K562 (cell line): ENCODE results near the gene ACBD6. TPM values are rescaled to one million over a fixed set of nuclear protein-coding genes. Genes with fewer than 3 reads are reported as not detected.

Experiments
- ATAC-seq: fragments of 200-7000 bp; cut with Tn5 transposase; 3 replicates; pipeline ENCODE4 v1.9.1; 2020; ENCODE audit warnings: moderate library complexity
- BruUV-seq: library from RNA; stranded (reverse); fragments of 400-500 nt; replicated peaks from 2 replicates; lab custom pipeline; 2021; lab: Mats Ljungman, UMichigan
- CTCF ChIA-PET: fragments of 300-600 bp; formaldehyde crosslinking; extraction: SDS; loops from one replicate; lab custom pipeline; 2021; ENCODE audit warnings: low intra/inter-chr PET ratio; lab: Yijun Ruan, JAX
- POLR2A ChIA-PET: fragments of 300-600, 350-650 bp; sonication (Branson Sonifier 250); formaldehyde crosslinking; extraction: SDS; loops from one replicate; lab custom pipeline; 2021; ENCODE audit warnings: antibody characterized with exemption, inconsistent platforms; lab: Yijun Ruan, JAX
- DNase-seq, 4 experiments: peaks; one replicate each; pipeline versions ENCODE4 v3.0.0 to v3.0.0-alpha.2; 2011 to 2018; ENCODE audit warnings: low spot score in 3 of 4, mixed read lengths in 3 of 4; ENCODE audit errors: extremely low read depth in 1 of 4
- FAIRE-seq: peaks from 2 replicates; lab custom pipeline; 2011; peaks lifted over from hg19 to GRCh38; lab: Jason Lieb, UNC
- H2AFZ ChIP-seq: 2 replicates; pipeline ENCODE4 v1.6.0; 2011; ENCODE audit warnings: low read depth, low read length, control low read depth, inconsistent platforms
- H3K27ac ChIP-seq: fragments of 200-600 bp; 3 replicates; pipeline ENCODE4 v1.8.0; 2011; ENCODE audit warnings: low read depth, mild to moderate bottlenecking, control low read depth, inconsistent platforms, low read length, moderate library complexity, mixed read lengths; ENCODE audit errors: extremely low read depth
- H3K27me3 ChIP-seq, 2 experiments: fragments of 300-600 bp in 1 of 2; 2 replicates in 1 of 2; 3 replicates in 1 of 2; pipeline versions ENCODE4 v1.6.0 to v1.8.0; 2011; ENCODE audit warnings: inconsistent platforms in 2 of 2, low read length in 2 of 2, mild to moderate bottlenecking in 1 of 2, mixed read lengths in 1 of 2, moderate library complexity in 1 of 2; ENCODE audit not compliant: control insufficient read depth in 2 of 2, insufficient read depth in 2 of 2
- H3K36me3 ChIP-seq: fragments of 300-600 bp; 3 replicates; pipeline ENCODE4 v1.8.0; 2011; ENCODE audit warnings: mild to moderate bottlenecking, low read length, inconsistent platforms; ENCODE audit not compliant: control insufficient read depth, insufficient read depth
- H3K4me1 ChIP-seq, 2 experiments: fragments of 200-600 bp in 1 of 2; replicated peaks in 1 of 2; 2 replicates in 1 of 2; 3 replicates in 1 of 2; pipeline versions ENCODE4 v1.5.1 to v1.8.0; 2011; ENCODE audit warnings: inconsistent platforms in 2 of 2, low read length in 2 of 2, mild to moderate bottlenecking in 1 of 2, mixed read lengths in 1 of 2, moderate library complexity in 1 of 2; ENCODE audit not compliant: control insufficient read depth in 2 of 2, insufficient read depth in 2 of 2
- H3K4me2 ChIP-seq: 2 replicates; pipeline ENCODE4 v1.6.1; 2011; ENCODE audit warnings: low read length, control low read depth, inconsistent platforms, mixed read lengths; ENCODE audit not compliant: insufficient read depth
- H3K4me3 ChIP-seq: fragments of 200-600 bp; sonication (generic), shearing (Covaris generic); 2 replicates; pipeline ENCODE4 v1.5.1; 2016; ENCODE audit warnings: control low read depth, inconsistent platforms
- H3K79me2 ChIP-seq: fragments of 200-600 bp; 3 replicates; pipeline ENCODE4 v1.8.0; 2011; ENCODE audit warnings: low read length, inconsistent platforms; ENCODE audit not compliant: control insufficient read depth, insufficient read depth
- H3K9ac ChIP-seq, 2 experiments: 2 replicates each; pipeline versions ENCODE4 v1.6.0 to v1.6.1; 2011; ENCODE audit warnings: low read depth in 2 of 2, low read length in 2 of 2, control low read depth in 1 of 2, inconsistent platforms in 1 of 2, mild to moderate bottlenecking in 1 of 2, mixed read lengths in 1 of 2; ENCODE audit not compliant: insufficient read depth in 1 of 2
- H3K9me1 ChIP-seq: one replicate; pipeline ENCODE4 v1.6.0; 2011; ENCODE audit warnings: inconsistent platforms, mild to moderate bottlenecking, low read length, moderate library complexity; ENCODE audit not compliant: control insufficient read depth, insufficient read depth
- H3K9me3 ChIP-seq: replicated peaks from 2 replicates; pipeline ENCODE4 v1.5.1; 2011; ENCODE audit warnings: low read depth, low read length, inconsistent platforms; ENCODE audit not compliant: control insufficient read depth, insufficient read depth
- H4K20me1 ChIP-seq: replicated peaks from 2 replicates; pipeline ENCODE4 v1.6.1; 2011; ENCODE audit warnings: low read length, inconsistent platforms, mixed read lengths; ENCODE audit not compliant: control insufficient read depth, insufficient read depth
- BRF2 ChIP-seq: IDR thresholded peaks from 3 replicates; pipeline ENCODE4 v1.6.1; 2011; ENCODE audit warnings: borderline replicate concordance, mild to moderate bottlenecking; ENCODE audit not compliant: insufficient read length, insufficient read depth
- CC2D1A ChIP-seq: fragments of 450-650 bp; IDR thresholded peaks from 2 replicates; pipeline ENCODE4 v1.6.1; 2017; ENCODE audit warnings: mild to moderate bottlenecking
- CXXC5 ChIP-seq: fragments of 250-450 bp; sonication (Bioruptor Pico); IDR thresholded peaks from 2 replicates; pipeline ENCODE4 v1.8.0; 2022; ENCODE audit warnings: inconsistent platforms, mild to moderate bottlenecking, moderate library complexity
- HDAC8 ChIP-seq: fragments of 450-650 bp; IDR thresholded peaks from 2 replicates; pipeline ENCODE4 v1.6.1; 2016; ENCODE audit warnings: mild to moderate bottlenecking, missing genetic modification characterization, moderate library complexity, missing compliant biosample characterization
- KDM4B ChIP-seq, 2 experiments: fragments of 450-650 bp in 1 of 2; sonication (generic) in 1 of 2; IDR thresholded peaks; 2 replicates each; pipeline ENCODE4 v1.6.1; 2016 to 2017; ENCODE audit warnings: borderline replicate concordance in 2 of 2, antibody characterized with exemption in 1 of 2, low read depth in 1 of 2, mild to moderate bottlenecking in 1 of 2
- MITF ChIP-seq: IDR thresholded peaks from 2 replicates; pipeline ENCODE4 v1.6.1; 2014; ENCODE audit warnings: antibody characterized with exemption
- NCOA6 ChIP-seq: fragments of 450-650 bp; IDR thresholded peaks from 2 replicates; pipeline ENCODE4 v1.6.1; 2017; ENCODE audit warnings: mild to moderate bottlenecking
- SLC30A9 ChIP-seq: fragments of 250-450 bp; sonication (Bioruptor Pico); IDR thresholded peaks from 2 replicates; pipeline ENCODE4 v1.8.0; 2022; ENCODE audit warnings: mild to moderate bottlenecking, moderate library complexity
- SNRNP70 ChIP-seq: fragments of 200-400 bp; formaldehyde crosslinking; optimal IDR thresholded peaks from 2 replicates; pipeline ENCODE3; 2017; ENCODE audit warnings: low read depth, low read length
- ZNF239 ChIP-seq: fragments of 250-450 bp; sonication (Bioruptor Pico); IDR thresholded peaks from 2 replicates; pipeline ENCODE4 v1.4.0; 2020; ENCODE audit warnings: mild to moderate bottlenecking
- ZNF445 ChIP-seq: fragments of 250-450 bp; sonication (Bioruptor Pico); IDR thresholded peaks from 2 replicates; pipeline ENCODE4 v1.4.0; 2020; ENCODE audit warnings: low read depth, mild to moderate bottlenecking, moderate library complexity
- WGBS: fragments of 100-300 bp; shearing (Covaris generic); methylation state at CpG from one replicate; pipeline ENCODE4 v1.1.6; 2016; ENCODE audit warnings: low coverage, mixed read lengths; ENCODE audit not compliant: insufficient coverage; ENCODE audit errors: missing lambda C conversion rate; 5-methylcytosine and 5-hydroxymethylcytosine counted together
- in situ Hi-C: fragments of 300-500 bp; cut with MboI; formaldehyde crosslinking; loops from 4 replicates; pipeline ENCODE4 v1.15.0; 2018; ENCODE audit warnings: inconsistent platforms, mixed read lengths
- intact Hi-C: fragments of 100-400 bp; cut with micrococcal nuclease; formaldehyde crosslinking; loops from 2 replicates; pipeline ENCODE4 v1.14.2; 2022
- polyA plus RNA-seq, 8 experiments: library from polyadenylated mRNA; depleted of rRNA in 4 of 8; stranded (reverse) in 5 of 8; unstranded in 3 of 8; fragments of >200 nt; fragmentation: Nextera tagmentation in 2 of 8; fragmentation: Illumina TruSeq in 1 of 8; extraction: Ambion mirVana in 2 of 8; extraction: Trizol in 1 of 8; gene quantifications; 2 replicates each; pipeline versions ENCODE4 v1.2.1 to v1.2.3, GENCODE V29; 2011 to 2014; ENCODE audit warnings: inconsistent platforms in 1 of 8, missing spikeins in 1 of 8
- total RNA-seq, 7 experiments: library from RNA; depleted of rRNA in 6 of 7; stranded (reverse); fragments of >200 nt in 6 of 7; fragmentation: Illumina TruSeq in 2 of 7; extraction: Trizol in 2 of 7; gene quantifications; 2 replicates each; pipeline versions ENCODE4 v1.2.1 to v1.2.3, GENCODE V29; 2011 to 2021; ENCODE audit warnings: low replicate concordance in 1 of 7

The ACBD6 gene
- total and polyA plus RNA-seq, 9 of the 15 experiments (the other 6 are each of a cell fraction or from before 2014, with no cell fraction given): 16.9 to 107 (median 77.7) TPM

DNA sequence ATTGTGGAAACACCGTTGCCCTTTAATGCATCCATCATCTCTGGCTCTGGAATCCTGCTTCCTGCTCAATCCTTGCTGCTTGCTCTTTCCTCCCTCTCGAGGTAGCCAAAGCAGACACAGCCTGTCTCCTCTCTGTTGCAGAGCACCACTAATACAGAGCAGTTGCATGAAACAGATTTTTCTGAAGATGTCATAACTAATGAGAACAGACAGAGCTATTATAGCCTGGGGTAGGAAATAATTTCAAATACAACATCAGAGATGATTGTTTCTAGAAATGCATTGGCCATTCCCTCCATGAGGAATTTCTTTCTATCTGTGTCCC is 23.3 kb upstream of the ACBD6 start:
- WGBS: 38% methylated on average over 2 of the region's 2 CpGs
- no peaks in the 10 kb centered on the region for H3K79me2 ChIP-seq
- no peaks in the 10 kb centered on the region for H3K9me3 ChIP-seq
- no peak overlapping the region for H3K27ac ChIP-seq
- no peaks in the 10 kb centered on the region for H3K9me1 ChIP-seq
- H2AFZ ChIP-seq: no peak overlapping the region; the same call in 1 of the 2 replicates
- no peak for TF ChIP-seq HDAC8 (tag)
- TF ChIP-seq SLC30A9: no peak
- no peak for TF ChIP-seq KDM4B (IDR thresholded peaks at IDR 0.05; ENCODE audit: borderline replicate concordance in 2 of 2, low read depth in 1 of 2)
- TF ChIP-seq BRF2: no peak
- TF ChIP-seq NCOA6: no peak
- TF ChIP-seq CXXC5 (CRISPR knock-in tag): no peak
- TF ChIP-seq CC2D1A: no peak
- no peak for TF ChIP-seq MITF
- no peak for TF ChIP-seq ZNF239
- TF ChIP-seq ZNF445 (CRISPR knock-in tag): no peak
- TF ChIP-seq SNRNP70: no peak
- TF ChIP-seq, all 486 proteins: peak for 0
- no TSS peak for BruUV-seq
- Histone ChIP-seq H3K9ac (no peak overlapping the region), H3K4me1 (peaks cover 9 to 28% of the 10 kb centered on the region in 2 experiments; a peak in 3 of 5 replicates), H3K4me2 (no peak overlapping the region), H3K27me3 (no peaks in the 10 kb centered on the region), H4K20me1 (no peaks in the 10 kb centered on the region), H3K36me3 (no peaks in the 10 kb centered on the region), H3K4me3 (no peak overlapping the region)
- ChIA-PET CTCF (no interaction called here), POLR2A (no interaction called here)
- DNase-seq (no peak), FAIRE-seq (no peak), ATAC-seq (no peak)
- in situ Hi-C loops: loop anchor here (5.0 kb wide), 1 partner anchor 897 kb away; no protein-coding TSS in a partner anchor
- intact Hi-C loops: no loop called here
